IgD-negative memory B cell (primary cell): ENCODE data around the gene CTSC. TPM values are rescaled to one million over a fixed set of nuclear protein-coding genes. Genes with fewer than 3 reads are reported as not detected.
"Not testable (repeated sequence)": the region's sequence is repeated elsewhere in the genome, so short reads cannot be mapped to it uniquely, and the experiment has no call there.

ENCODE experiments used
- H3K27ac Mint-ChIP-seq, 3 donors: one replicate each; pipeline ENCODE4 v1.8.0; 2020 to 2022; ENCODE audit warnings: mild to moderate bottlenecking in 3 of 3, mixed read lengths in 3 of 3, moderate library complexity in 1 of 3
- H3K27me3 Mint-ChIP-seq: one replicate; pipeline ENCODE4 v1.8.0; 2021; ENCODE audit warnings: mixed read lengths
- H3K36me3 Mint-ChIP-seq: one replicate; pipeline ENCODE4 v1.8.0; 2020; ENCODE audit warnings: mild to moderate bottlenecking, mixed read lengths
- H3K4me1 Mint-ChIP-seq, 3 donors: one replicate each; pipeline ENCODE4 v1.8.0; 2020 to 2022; ENCODE audit warnings: mixed read lengths in 3 of 3, mild to moderate bottlenecking in 1 of 3
- H3K4me3 Mint-ChIP-seq, 4 donors: one replicate each; pipeline ENCODE4 v1.8.0; 2020 to 2022; ENCODE audit warnings: mild to moderate bottlenecking in 4 of 4, mixed read lengths in 4 of 4, moderate library complexity in 3 of 4
- H3K9me3 Mint-ChIP-seq, 3 donors: one replicate each; pipeline ENCODE4 v1.8.0; 2020 to 2021; ENCODE audit warnings: mixed read lengths in 3 of 3, mild to moderate bottlenecking in 1 of 3
- polyA plus RNA-seq: library from polyadenylated mRNA; unstranded; fragments of 300-500 nt; fragmentation: Illumina TruSeq; gene quantifications from one replicate; pipeline ENCODE4 v1.2.3, GENCODE V29; 2021

CTSC gene
- polyA plus RNA-seq, 1 donor from 2014 or later: 58.6 TPM

- Mint-ChIP-seq H3K4me3 (no peak overlapping the region), H3K36me3 (peaks cover 2% of the 10 kb centered on the region), H3K4me1 (no peaks in the 10 kb centered on the region), H3K27me3 (no peaks in the 10 kb centered on the region), H3K9me3 (peaks cover 2 to 7% (median 7%) of the 10 kb centered on the region in 3 donors), H3K27ac (peak overlapping the region in 1 of 3 donors; percentile 24)
These were observed 85.3 kb downstream of the CTSC start for GRCh38 chr11:88252208-88252607.

GRCh38 chr11:88250566-88251242 lies 86.8 kb downstream of the CTSC start:
- Mint-ChIP-seq H3K4me3 (no peak overlapping the region), H3K27me3 (no peaks in the 10 kb centered on the region), H3K9me3 (peaks cover 2 to 5% (median 5%) of the 10 kb centered on the region in 3 donors)

GRCh38 chr11:88249706-88250105 lies 87.8 kb downstream of the CTSC start:
- Mint-ChIP-seq H3K27me3 (no peaks in the 10 kb centered on the region), H3K4me1 (no peaks in the 10 kb centered on the region), H3K4me3 (no peak overlapping the region), H3K27ac (no peak overlapping the region), H3K36me3 (peaks cover 2% of the 10 kb centered on the region), H3K9me3 (peaks cover 0 to 2% (median 0%) of the 10 kb centered on the region in 3 donors)

More at GRCh38 chr11:88250566-88251242, 86.8 kb downstream of the CTSC start:
- no peak overlapping the region for H3K27ac Mint-ChIP-seq
- H3K4me1 Mint-ChIP-seq: no peaks in the 10 kb centered on the region
- peaks cover 2% of the 10 kb centered on the region for H3K36me3 Mint-ChIP-seq

GRCh38 chr11:88246696-88247095 lies 90.8 kb downstream of the CTSC start:
- no peak overlapping the region for H3K4me3 Mint-ChIP-seq
- no peaks in the 10 kb centered on the region for H3K4me1 Mint-ChIP-seq
- peaks cover 4 to 7% (median 7%) of the 10 kb centered on the region in 3 donors for H3K9me3 Mint-ChIP-seq
- no peaks in the 10 kb centered on the region for H3K27me3 Mint-ChIP-seq
- no peak overlapping the region for H3K27ac Mint-ChIP-seq
- peaks cover 4% of the 10 kb centered on the region for H3K36me3 Mint-ChIP-seq

GRCh38 chr11:88245576-88245975 lies 92.0 kb downstream of the CTSC start:
- not testable (repeated sequence) for H3K4me1 Mint-ChIP-seq, H3K27me3 Mint-ChIP-seq, H3K4me3 Mint-ChIP-seq, H3K36me3 Mint-ChIP-seq, H3K9me3 Mint-ChIP-seq, H3K27ac Mint-ChIP-seq

Other genes with a start within 250 kb of the CTSC start
- gene RAB38, start 162.3 kb downstream of the CTSC start, polyA plus RNA-seq: not detected